Astrocyte (in vitro differentiated cells and primary cell): ENCODE results near the gene JAZF1. TPM values are rescaled to one million over a fixed set of nuclear protein-coding genes. Genes with fewer than 3 reads are reported as not detected.

Source experiments
- DNase-seq: peaks from one replicate; pipeline ENCODE4 v3.0.0-alpha.2; 2010; ENCODE audit warnings: low read depth
- FAIRE-seq: peaks from 2 replicates; lab custom pipeline; 2011; peaks lifted over from hg19 to GRCh38; lab: Jason Lieb, UNC
- H2AFZ ChIP-seq: 2 replicates; pipeline ENCODE4 v1.6.0; 2012; ENCODE audit warnings: low read depth, low read length, inconsistent platforms
- H3K27ac ChIP-seq: 2 replicates; pipeline ENCODE4 v1.5.1; 2011; ENCODE audit warnings: low read depth, low read length, inconsistent platforms
- H3K27me3 ChIP-seq: 2 replicates; pipeline ENCODE4 v1.6.0; 2011; ENCODE audit warnings: low read length, inconsistent platforms; ENCODE audit not compliant: insufficient read depth
- H3K36me3 ChIP-seq: 2 replicates; pipeline ENCODE4 v1.5.1; 2011; ENCODE audit warnings: low read length, inconsistent platforms; ENCODE audit not compliant: insufficient read depth
- H3K4me1 ChIP-seq: 2 replicates; pipeline ENCODE4 v1.5.1; 2011; ENCODE audit warnings: low read length, inconsistent platforms; ENCODE audit not compliant: insufficient read depth
- H3K4me2 ChIP-seq: 2 replicates; pipeline ENCODE4 v1.6.0; 2012; ENCODE audit warnings: low read length, inconsistent platforms
- H3K4me3 ChIP-seq: 2 replicates; pipeline ENCODE4 v1.5.1; 2011; ENCODE audit warnings: low read depth, mild to moderate bottlenecking, low read length, inconsistent platforms; ENCODE audit not compliant: insufficient read depth
- H3K79me2 ChIP-seq: 2 replicates; pipeline ENCODE4 v1.6.0; 2012; ENCODE audit warnings: mild to moderate bottlenecking, low read length, inconsistent platforms; ENCODE audit not compliant: insufficient read depth
- H3K9ac ChIP-seq: 2 replicates; pipeline ENCODE4 v1.6.0; 2012; ENCODE audit warnings: mild to moderate bottlenecking, low read length, inconsistent platforms
- H3K9me3 ChIP-seq: 2 replicates; pipeline ENCODE4 v1.5.1; 2012; ENCODE audit warnings: low read depth, mild to moderate bottlenecking, low read length, inconsistent platforms; ENCODE audit not compliant: insufficient read depth
- H4K20me1 ChIP-seq: 2 replicates; pipeline ENCODE4 v1.6.0; 2012; ENCODE audit warnings: low read length, inconsistent platforms; ENCODE audit not compliant: insufficient read depth
- H3K27ac Mint-ChIP-seq: one replicate; pipeline ENCODE4 v1.8.0; 2021; ENCODE audit warnings: mild to moderate bottlenecking, mixed read lengths; ENCODE audit not compliant: unreplicated experiment
- H3K27me3 Mint-ChIP-seq: one replicate; pipeline ENCODE4 v1.8.0; 2021; ENCODE audit warnings: low read depth, mixed read lengths; ENCODE audit not compliant: unreplicated experiment
- H3K36me3 Mint-ChIP-seq: one replicate; pipeline ENCODE4 v1.8.0; 2021; ENCODE audit warnings: low read depth, mixed read lengths; ENCODE audit not compliant: unreplicated experiment
- H3K4me1 Mint-ChIP-seq: one replicate; pipeline ENCODE4 v1.8.0; 2021; ENCODE audit warnings: low read depth, mixed read lengths; ENCODE audit not compliant: unreplicated experiment
- H3K4me3 Mint-ChIP-seq: one replicate; pipeline ENCODE4 v1.8.0; 2021; ENCODE audit warnings: mild to moderate bottlenecking, moderate library complexity, mixed read lengths; ENCODE audit not compliant: unreplicated experiment
- H3K9me3 Mint-ChIP-seq: one replicate; pipeline ENCODE4 v1.8.0; 2021; ENCODE audit warnings: mild to moderate bottlenecking, mixed read lengths; ENCODE audit not compliant: unreplicated experiment
- CTCF ChIP-seq: IDR thresholded peaks from 2 replicates; pipeline ENCODE4 v1.5.1; 2011; ENCODE audit warnings: low read depth, mild to moderate bottlenecking, inconsistent platforms, low read length, moderate library complexity; ENCODE audit not compliant: insufficient read depth
- EZH2 ChIP-seq: IDR thresholded peaks from 2 replicates; pipeline ENCODE4 v1.6.1; 2012; ENCODE audit warnings: mild to moderate bottlenecking, low read length, inconsistent platforms; ENCODE audit not compliant: insufficient read depth
- total RNA-seq: library from RNA; stranded (reverse); gene quantifications from 2 replicates; pipeline ENCODE4 v1.2.1, GENCODE V29; 2021

Gene JAZF1
- total RNA-seq, 1 donor from 2014 or later: 20.1 TPM

GRCh38 chr7:28005075-28005846, 175.3 kb downstream of the JAZF1 start:
- H2AFZ ChIP-seq: no peak overlapping the region
- no peak overlapping the region for H3K4me3 ChIP-seq
- Mint-ChIP-seq H3K4me3 (no peak overlapping the region), H3K36me3 (peaks cover 2% of the 10 kb centered on the region), H3K27me3 (no peaks in the 10 kb centered on the region), H3K9me3 (no peaks in the 10 kb centered on the region), H3K27ac (no peak overlapping the region), H3K4me1 (peaks cover 17% of the 10 kb centered on the region)
- peaks cover 28% of the 10 kb centered on the region for H4K20me1 ChIP-seq
- H3K27me3 ChIP-seq: no peaks in the 10 kb centered on the region
- DNase-seq (peak; percentile 62), FAIRE-seq (no peak)
- H3K79me2 ChIP-seq: no peaks in the 10 kb centered on the region
- TF ChIP-seq CTCF (no peak), EZH2 (no peak)
- no peaks in the 10 kb centered on the region for H3K4me1 ChIP-seq
- H3K4me2 ChIP-seq: no peak overlapping the region
- no peak overlapping the region for H3K27ac ChIP-seq
- H3K36me3 ChIP-seq: no peaks in the 10 kb centered on the region
- no peak overlapping the region for H3K9ac ChIP-seq
- H3K9me3 ChIP-seq: no peaks in the 10 kb centered on the region

GRCh38 chr7:28003408-28003807, 177.2 kb downstream of the JAZF1 start:
- H3K27ac Mint-ChIP-seq: no peak overlapping the region
- TF ChIP-seq CTCF (no peak), EZH2 (no peak)
- no peaks in the 10 kb centered on the region for H3K36me3 ChIP-seq
- no peaks in the 10 kb centered on the region for H3K27me3 Mint-ChIP-seq
- no peaks in the 10 kb centered on the region for H3K79me2 ChIP-seq
- DNase-seq (no peak), FAIRE-seq (no peak)
- H2AFZ ChIP-seq: no peak overlapping the region
- H3K4me1 ChIP-seq: no peaks in the 10 kb centered on the region
- H3K9ac ChIP-seq: no peak overlapping the region
- H3K4me2 ChIP-seq: no peak overlapping the region
- no peaks in the 10 kb centered on the region for H3K9me3 ChIP-seq
- no peak overlapping the region for H3K27ac ChIP-seq
- H3K36me3 Mint-ChIP-seq: peaks cover 2% of the 10 kb centered on the region
- no peaks in the 10 kb centered on the region for H3K27me3 ChIP-seq
- no peak overlapping the region for H3K4me3 Mint-ChIP-seq
- H3K9me3 Mint-ChIP-seq: no peaks in the 10 kb centered on the region
- peaks cover 38% of the 10 kb centered on the region for H4K20me1 ChIP-seq
- no peak overlapping the region for H3K4me3 ChIP-seq
- H3K4me1 Mint-ChIP-seq: peaks cover 14% of the 10 kb centered on the region

GRCh38 chr7:28002638-28003037, 178.0 kb downstream of the JAZF1 start:
- Histone ChIP-seq H3K27me3 (no peaks in the 10 kb centered on the region), H3K4me2 (no peak overlapping the region), H3K27ac (no peak overlapping the region), H3K9me3 (no peaks in the 10 kb centered on the region), H2AFZ (no peak overlapping the region), H3K9ac (no peak overlapping the region), H3K4me3 (no peak overlapping the region), H3K36me3 (no peaks in the 10 kb centered on the region), H3K79me2 (no peaks in the 10 kb centered on the region), H3K4me1 (no peaks in the 10 kb centered on the region), H4K20me1 (peaks cover 36% of the 10 kb centered on the region)
- H3K9me3 Mint-ChIP-seq: no peaks in the 10 kb centered on the region
- no peak for DNase-seq
- FAIRE-seq: no peak
- H3K4me3 Mint-ChIP-seq: no peak overlapping the region
- H3K27ac Mint-ChIP-seq: no peak overlapping the region
- TF ChIP-seq EZH2 (no peak), CTCF (no peak)
- H3K27me3 Mint-ChIP-seq: no peaks in the 10 kb centered on the region
- H3K4me1 Mint-ChIP-seq: peaks cover 14% of the 10 kb centered on the region
- H3K36me3 Mint-ChIP-seq: peaks cover 2% of the 10 kb centered on the region
